ENCODE data around the gene CNTNAP4. TPM values are rescaled to one million over a fixed set of nuclear protein-coding genes. Genes with fewer than 3 reads are reported as not detected.

CNTNAP4 gene
- total RNA-seq, 1 experiment from 2014 or later: not detected

DNA sequence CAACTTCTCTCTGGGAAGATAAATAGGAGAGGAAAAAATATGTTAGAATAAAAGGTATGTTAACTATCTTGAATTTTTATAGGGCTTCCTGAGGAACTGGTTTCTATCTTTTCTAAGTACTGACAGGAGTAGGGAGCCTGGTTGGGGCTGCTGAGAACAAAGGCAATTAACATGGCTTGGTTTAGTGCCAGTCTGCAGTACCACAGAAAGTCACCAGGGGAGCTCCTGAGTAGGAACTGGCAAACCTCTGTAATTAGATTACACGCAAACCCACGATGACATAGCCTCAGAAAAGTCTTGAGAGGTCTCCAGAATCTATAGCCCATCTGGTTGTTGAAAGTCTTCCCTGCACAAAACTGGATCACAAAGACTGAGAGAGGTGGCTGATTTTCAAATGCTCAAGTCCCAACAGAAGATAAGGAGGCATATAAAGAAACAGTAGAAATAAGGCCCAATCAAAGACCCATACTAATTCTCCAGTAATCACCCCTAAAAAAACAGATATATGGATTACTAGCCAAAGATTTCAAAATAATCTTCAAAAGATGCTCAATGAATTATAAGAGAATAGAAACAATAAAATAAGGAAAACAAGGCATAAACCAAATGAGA, 11.7 kb upstream of the CNTNAP4 start:
- Mint-ChIP-seq H3K4me3 (no peak overlapping the region), H3K4me1 (peaks cover 2 to 3% of the 10 kb centered on the region in 2 experiments; a peak in 2 of 4 replicates)
- H3K14ac ChIP-seq (ENCODE audit: insufficient read depth, low read length): no peak overlapping the region

More for the DNA sequence above, 11.7 kb upstream of the CNTNAP4 start:
- Histone ChIP-seq H2BK120ac (ENCODE audit: low read depth, low read length, poor library complexity, severe bottlenecking) (no peak overlapping the region), H2BK5ac (ENCODE audit: insufficient read length, low read length) (no peak overlapping the region), H3T11ph (ENCODE audit: low read length) (no peak overlapping the region), H3K4me2 (ENCODE audit: insufficient read depth, insufficient read length, low read length) (no peak overlapping the region), H3K18ac (ENCODE audit: insufficient read length, low read depth, low read length) (no peak overlapping the region), H2BK12ac (ENCODE audit: insufficient read length, low read depth, low read length) (no peak overlapping the region), H2BK15ac (ENCODE audit: low read depth, low read length) (no peak overlapping the region), H3K56ac (ENCODE audit: insufficient read length, low read depth, low read length) (no peak overlapping the region), H2AK5ac (ENCODE audit: insufficient read length, low read length) (no peak overlapping the region), H3K9me3 (ENCODE audit: control insufficient read depth, low read depth, low read length) (no peaks in the 10 kb centered on the region), H3K4ac (ENCODE audit: low read depth, low read length) (no peak overlapping the region), H2AFZ (ENCODE audit: low read length) (no peak overlapping the region), H3K27me3 (ENCODE audit: insufficient read depth, low read length) (no peaks in the 10 kb centered on the region), H3K9ac (ENCODE audit: extremely low read depth, insufficient read length, low read length) (no peak overlapping the region), H4K5ac (ENCODE audit: insufficient read length, low read depth, low read length) (no peak overlapping the region), H4K8ac (replicated peaks; ENCODE audit: insufficient read length, low read depth, low read length) (no peak overlapping the region), H3K79me1 (ENCODE audit: insufficient read depth, low read depth, low read length, poor library complexity, severe bottlenecking) (no peaks in the 10 kb centered on the region), H4K20me1 (ENCODE audit: control insufficient read depth, insufficient read depth, insufficient read length) (no peaks in the 10 kb centered on the region), H3K27ac (ENCODE audit: insufficient read length, low read depth, low read length) (no peak overlapping the region), H3K4me1 (ENCODE audit: insufficient read depth, low read length) (no peaks in the 10 kb centered on the region), H3K79me2 (ENCODE audit: insufficient read depth, low read length) (no peaks in the 10 kb centered on the region), H4K91ac (ENCODE audit: insufficient read length, low read depth, low read length) (no peak overlapping the region), H3K23me2 (ENCODE audit: insufficient read length, low read depth, low read length, poor library complexity, severe bottlenecking) (no peaks in the 10 kb centered on the region), H3K23ac (ENCODE audit: insufficient read length, low read depth, low read length) (no peak overlapping the region), H2BK20ac (ENCODE audit: low read depth, low read length, poor library complexity, severe bottlenecking) (no peak overlapping the region)
- no peak overlapping the region for H3K27ac Mint-ChIP-seq
- H3K36me3 Mint-ChIP-seq (ENCODE audit: insufficient read depth in 1 of 3, low read depth in 3 of 3): no peaks in the 10 kb centered on the region
- peak; percentile 76 for DNase-seq
- peaks cover 2% of the 10 kb centered on the region for H3K27me3 Mint-ChIP-seq (ENCODE audit: low read depth)
- peaks cover 0 to 4% of the 10 kb centered on the region in 2 experiments; a peak in 2 of 5 replicates for H3K9me3 Mint-ChIP-seq
- no CpG with 5 or more reads among the region's 2 CpGs for WGBS (ENCODE audit: extremely low coverage, insufficient read length, low lambda C conversion rate)
- TF ChIP-seq, protein P1, sequence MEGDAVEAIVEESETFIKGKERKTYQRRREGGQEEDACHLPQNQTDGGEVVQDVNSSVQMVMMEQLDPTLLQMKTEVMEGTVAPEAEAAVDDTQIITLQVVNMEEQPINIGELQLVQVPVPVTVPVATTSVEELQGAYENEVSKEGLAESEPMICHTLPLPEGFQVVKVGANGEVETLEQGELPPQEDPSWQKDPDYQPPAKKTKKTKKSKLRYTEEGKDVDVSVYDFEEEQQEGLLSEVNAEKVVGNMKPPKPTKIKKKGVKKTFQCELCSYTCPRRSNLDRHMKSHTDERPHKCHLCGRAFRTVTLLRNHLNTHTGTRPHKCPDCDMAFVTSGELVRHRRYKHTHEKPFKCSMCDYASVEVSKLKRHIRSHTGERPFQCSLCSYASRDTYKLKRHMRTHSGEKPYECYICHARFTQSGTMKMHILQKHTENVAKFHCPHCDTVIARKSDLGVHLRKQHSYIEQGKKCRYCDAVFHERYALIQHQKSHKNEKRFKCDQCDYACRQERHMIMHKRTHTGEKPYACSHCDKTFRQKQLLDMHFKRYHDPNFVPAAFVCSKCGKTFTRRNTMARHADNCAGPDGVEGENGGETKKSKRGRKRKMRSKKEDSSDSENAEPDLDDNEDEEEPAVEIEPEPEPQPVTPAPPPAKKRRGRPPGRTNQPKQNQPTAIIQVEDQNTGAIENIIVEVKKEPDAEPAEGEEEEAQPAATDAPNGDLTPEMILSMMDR (conservative IDR thresholded peaks at IDR 0.05): peak; percentile 83

All from H9 (cell line).